ENCODE data around the gene C1orf52.
A peak's percentile ranks its signal among the peaks of the same experiment; 100 is the strongest.

C1orf52 gene

DNA sequence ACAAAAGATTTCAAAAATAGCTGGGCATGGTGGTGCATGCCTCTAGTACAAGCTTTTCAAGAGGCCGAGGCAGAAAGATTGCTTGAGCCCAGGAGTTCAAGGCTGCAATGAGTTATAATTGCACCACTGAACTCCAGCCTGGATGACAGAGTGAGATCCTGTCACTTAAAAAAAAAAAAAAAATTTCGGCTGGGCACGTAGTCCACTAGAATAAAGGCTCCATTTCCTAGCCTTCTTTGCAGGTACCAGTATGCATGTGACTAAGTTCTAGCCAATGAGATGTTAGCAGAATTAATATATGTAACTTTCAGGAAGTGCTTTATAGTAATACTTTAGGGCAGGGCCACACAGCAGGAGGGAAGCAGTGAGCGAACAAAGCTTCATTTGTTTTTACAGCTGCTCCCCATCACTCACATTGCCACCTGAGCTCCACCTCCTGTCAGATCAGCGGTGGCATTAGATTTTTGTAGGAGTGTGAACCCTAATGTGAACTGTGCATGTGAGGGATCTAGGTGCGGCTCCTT is 29.8 kb downstream of the C1orf52 start:
- DNase-seq = no peak

DNA sequence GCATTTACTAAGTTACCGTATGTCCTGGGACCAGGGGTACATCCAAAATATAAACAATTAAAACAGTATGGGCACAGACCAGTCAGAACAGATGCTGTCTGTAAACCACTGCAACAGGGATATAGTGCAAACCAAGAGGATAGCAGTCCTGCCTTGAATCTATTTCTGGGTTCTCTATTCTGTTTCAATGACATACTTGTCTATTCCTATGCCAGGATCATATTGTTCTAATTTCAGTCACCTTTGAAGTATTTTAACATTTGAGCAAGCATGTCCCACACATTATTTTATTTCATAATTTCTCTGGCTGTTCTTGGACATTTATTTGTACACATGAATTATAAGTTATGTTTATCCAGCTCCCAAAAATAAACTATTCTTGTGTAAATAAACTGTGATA is 30.5 kb downstream of the C1orf52 start:
- no peak for DNase-seq

DNA sequence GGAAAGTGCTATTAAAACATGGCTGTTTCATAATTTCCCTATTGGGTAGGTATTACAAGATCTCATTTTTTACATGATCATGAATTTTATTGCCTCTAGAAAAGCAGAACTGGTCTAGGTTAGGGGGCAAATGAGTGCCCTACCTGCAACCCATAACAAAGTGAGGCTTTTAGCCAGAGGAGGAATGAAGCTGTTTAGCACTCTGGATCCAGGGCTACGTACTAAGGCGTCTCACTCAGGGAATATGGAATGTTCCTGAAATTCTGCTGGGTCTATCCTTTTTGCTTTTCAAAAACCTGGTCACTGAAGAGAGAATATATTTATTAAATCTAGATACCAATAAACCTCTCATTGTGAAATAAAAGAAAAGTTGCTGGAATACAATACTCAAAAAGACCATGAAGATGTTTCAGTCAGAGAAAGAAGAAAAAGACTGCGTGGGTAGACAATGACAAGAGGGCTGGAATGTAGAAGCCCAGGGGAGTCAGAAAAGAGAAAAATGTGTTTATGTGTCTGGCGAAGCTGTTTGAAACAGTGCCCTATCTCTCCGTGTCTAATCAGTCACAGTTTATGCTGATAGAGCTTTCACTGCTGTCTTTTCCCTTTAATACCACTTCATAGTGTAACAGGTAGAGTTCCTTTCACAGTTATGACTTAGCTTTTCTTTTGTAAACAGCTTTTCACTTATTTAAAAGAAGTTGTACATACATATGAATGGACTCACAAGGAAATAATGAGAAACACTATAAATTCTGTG is 33.7 kb downstream of the C1orf52 start:
- DNase-seq = no peak

DNA sequence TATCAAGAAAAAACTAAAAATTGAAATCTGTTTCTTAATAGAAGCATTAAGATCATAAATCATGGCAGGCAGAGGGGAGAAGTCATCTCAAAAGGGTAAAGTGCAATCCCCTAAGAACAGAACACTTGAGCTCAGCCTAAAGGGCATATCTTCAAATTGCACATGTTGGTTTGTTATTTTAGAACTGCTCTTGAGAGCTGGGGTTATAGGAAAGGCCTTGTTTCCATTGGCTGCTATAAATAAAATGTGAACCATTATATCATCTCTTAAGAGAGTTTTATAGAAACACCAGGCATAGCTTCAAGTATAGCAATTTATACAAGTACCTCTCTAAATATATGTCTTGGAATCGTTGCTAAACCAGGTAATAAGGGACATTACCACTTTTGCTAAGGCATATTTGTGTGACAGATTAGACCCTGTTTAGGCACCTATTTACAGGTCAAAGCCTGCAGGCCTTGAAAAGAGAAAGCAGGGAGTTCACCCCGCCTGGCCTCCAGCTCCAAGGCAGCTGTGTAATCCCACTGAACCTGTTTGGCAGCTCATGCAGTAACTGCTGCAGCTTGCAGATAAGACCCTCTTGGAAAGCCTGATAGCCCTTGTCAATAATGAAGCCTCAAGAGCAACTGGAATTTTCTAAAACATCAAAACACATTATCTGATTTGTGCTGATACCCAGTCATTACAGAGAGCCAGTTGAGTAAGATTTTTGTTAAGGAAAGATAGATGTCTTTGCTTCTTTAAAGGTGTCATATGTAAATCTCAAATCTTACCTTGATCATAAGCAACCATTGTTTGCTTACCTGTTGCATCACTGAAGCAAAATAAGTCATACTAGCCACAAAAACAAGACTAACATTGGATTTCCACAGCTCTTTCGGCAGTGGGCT is 34.5 kb downstream of the C1orf52 start:
- DNase-seq = no peak

DNA sequence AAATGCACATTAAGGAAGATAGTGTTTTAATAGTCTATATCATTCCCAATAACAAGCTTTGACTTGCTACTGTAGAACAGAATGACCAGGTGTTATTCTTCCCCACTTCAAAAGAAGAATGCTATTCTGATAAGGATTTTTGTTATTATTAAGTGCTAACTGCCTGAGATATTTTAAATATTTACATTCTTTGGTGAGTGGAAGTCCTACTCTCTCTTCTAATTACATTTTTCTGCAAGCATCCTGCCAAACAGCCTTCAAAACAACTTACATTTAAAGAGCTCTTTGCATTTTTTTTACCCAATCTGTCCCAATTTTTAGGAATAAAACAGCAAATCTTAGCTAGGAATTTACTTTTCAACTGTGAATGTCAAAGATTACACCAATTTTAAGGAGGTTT is 35.2 kb downstream of the C1orf52 start:
- DNase-seq = no peak

DNA sequence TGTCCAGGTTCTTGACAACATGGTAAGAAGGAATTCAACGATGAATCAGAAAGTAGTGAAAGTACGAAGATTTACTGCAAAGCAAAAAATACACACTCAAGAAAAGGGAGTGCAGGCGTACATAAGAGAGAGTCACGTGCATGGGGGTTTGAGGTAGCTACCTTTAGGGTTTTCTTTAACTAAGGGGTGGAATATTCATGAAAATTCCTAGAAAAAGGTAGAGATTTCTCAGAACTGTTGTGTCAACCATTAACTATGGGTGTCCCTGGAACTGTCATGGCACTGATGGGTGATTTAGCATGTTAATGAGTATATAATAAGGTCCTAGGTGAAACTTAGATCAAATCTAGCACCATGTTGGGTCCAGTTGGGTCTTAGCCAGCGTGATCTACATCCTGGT is 36.1 kb downstream of the C1orf52 start:
- DNase-seq = no peak

DNA sequence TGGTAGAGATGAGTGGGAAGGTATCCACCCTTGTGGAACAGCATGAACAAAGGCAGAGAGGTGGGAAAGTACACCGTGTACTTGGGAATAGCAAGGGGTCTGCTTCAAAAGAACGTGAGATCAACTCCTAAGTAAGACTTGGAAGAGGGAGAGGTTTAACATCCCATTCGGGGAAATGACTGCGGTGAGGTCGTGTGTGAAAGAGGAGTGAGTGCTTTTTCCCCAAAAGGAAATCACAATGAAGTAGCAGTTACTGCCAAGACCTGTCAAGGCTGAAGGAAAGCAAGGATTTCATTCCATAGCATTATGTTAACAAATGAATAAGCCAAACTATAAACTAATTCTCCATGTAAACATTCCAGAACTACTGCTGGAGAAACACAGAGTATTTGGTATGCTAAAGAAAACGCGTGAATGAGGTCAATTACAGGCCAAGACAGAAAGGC is 38.7 kb downstream of the C1orf52 start:
- no peak for DNase-seq

DNA sequence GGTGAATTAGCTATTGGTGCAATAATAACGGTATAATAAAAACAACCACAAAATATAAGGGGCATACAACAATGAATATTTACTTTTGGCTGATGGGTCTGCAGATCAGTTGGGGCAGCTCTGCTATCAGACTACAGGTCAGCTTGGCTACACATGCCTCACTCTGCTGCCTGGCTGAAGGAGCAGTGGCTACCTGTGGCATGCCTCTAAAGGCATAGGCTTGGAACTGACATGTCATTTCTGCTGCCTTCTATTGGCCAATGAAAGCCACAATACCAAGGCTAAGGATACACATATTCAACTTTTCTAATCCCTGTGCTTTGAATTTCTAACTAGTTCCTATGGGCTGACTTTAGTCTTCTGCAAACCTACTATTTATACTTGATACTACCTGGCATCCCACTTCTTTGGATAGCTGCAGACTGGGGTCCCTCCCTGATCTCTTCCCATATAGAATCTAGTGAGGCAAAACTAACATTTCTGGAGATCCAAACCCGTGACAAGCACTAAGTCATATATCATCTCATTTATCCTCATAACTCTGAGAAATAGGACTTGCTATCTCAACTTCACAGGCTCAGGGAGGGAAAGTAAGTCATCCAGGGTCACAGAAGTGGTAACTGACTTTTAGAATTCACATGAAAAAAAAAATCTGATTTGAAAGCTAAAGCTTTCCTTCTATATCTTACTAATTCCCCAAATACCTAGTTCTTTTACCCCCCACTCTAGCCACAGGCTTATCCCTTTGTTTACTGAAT is 39.4 kb downstream of the C1orf52 start:
- DNase-seq = no peak

DNA sequence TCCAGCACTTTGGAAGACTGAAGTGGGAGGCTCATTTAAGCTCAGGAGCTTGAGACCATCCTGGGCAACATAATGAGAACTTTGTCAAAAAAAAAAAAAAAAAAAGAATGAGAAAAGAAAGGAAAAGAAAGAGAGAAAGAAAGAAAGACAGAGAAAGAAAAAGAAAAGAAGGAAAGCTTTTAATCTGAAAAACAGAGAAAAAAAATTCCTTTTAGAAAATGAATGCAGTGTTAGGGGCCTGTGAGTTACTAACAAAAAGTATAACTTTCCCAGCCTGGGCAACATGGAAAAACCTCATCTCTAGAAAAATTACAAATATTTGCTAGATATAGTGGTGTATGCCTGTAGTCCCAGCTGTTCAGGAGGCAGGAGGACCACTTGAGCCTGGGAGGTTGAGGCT is 42.8 kb downstream of the C1orf52 start:
- DNase-seq = no peak

DNA sequence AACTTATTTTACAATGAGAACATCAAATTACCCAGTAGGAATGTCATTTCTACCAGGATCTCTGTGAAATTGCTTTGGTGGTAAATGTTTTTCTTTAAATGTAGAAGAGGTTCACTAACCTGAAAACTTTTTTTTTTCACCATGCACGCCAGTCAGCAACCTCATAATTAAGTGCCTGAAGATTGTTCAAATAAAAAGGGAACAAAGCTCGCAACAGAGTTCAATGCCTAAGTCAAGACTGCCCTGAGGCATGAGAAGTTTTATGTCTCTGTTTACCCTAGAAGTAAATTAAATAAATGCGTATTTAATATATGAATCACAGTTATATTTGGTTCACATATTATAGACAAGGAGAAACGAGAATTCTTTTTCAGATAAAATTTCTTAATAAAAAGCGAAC is 44.8 kb downstream of the C1orf52 start:
- peak; percentile 17 for DNase-seq

DNA sequence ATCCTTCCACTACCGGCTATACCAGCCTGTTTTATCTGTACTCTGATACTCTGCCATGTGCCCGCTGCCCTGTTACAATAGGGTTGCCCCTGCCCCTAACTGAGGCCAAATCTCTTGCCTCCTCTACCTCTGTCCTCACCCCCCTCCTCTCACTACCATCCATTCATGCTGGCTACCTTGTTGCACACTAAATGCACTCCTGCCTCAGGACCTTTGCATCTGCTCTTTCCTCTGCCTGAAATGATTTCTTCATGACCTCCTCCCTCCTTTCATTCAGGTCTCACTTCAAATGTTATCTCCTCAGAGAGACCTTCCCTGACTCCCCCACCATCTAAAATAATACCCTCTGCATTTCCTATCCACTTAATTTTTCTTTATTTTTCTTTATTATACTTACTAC is 51.0 kb downstream of the C1orf52 start:
- no peak for DNase-seq

DNA sequence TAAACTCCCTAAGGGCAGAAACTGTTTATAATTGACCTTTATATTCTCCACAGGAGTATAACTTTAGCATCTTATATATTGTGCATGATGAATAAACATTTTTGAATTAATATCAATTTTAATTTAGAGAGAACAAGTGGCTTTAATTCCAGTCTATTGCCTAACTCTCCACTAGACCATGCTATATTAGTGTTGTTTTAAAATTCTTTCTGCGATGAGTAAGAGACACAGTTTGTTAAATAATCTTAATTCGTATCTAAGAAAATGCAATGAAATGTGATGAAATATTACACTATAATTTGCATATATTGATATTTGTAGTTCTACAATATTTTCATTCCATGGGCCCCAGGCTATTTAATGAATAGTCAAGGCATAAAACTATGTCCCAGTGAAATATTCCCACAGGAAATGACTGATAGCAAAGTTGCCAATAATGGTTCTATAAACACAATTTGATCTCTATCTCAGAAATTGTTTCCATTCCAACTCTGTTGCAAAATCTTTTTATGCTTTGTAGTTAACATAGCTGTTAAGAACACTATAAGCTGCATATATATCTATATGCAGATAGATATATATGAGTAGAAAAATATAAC is 55.8 kb downstream of the C1orf52 start:
- peak; percentile 80 for DNase-seq

DNA sequence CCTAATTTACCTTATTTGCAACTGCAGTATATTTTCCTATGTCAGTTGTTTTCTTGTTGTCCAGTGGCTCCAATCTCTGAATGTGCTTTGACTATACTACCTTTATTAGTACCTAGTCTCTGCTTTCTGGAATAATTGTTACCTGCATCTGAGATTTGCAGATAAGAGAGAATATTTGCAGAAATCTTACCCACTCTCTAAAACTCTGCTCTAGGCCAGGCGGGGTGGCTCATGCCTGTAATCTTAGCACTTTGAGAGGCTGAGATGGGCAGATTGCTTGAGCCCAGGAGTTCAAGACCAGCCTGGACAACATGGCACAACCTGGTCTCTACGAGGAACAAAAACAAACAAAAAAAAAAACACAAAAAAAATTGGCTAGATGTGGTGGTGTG is 56.6 kb downstream of the C1orf52 start:
- DNase-seq = no peak

DNA sequence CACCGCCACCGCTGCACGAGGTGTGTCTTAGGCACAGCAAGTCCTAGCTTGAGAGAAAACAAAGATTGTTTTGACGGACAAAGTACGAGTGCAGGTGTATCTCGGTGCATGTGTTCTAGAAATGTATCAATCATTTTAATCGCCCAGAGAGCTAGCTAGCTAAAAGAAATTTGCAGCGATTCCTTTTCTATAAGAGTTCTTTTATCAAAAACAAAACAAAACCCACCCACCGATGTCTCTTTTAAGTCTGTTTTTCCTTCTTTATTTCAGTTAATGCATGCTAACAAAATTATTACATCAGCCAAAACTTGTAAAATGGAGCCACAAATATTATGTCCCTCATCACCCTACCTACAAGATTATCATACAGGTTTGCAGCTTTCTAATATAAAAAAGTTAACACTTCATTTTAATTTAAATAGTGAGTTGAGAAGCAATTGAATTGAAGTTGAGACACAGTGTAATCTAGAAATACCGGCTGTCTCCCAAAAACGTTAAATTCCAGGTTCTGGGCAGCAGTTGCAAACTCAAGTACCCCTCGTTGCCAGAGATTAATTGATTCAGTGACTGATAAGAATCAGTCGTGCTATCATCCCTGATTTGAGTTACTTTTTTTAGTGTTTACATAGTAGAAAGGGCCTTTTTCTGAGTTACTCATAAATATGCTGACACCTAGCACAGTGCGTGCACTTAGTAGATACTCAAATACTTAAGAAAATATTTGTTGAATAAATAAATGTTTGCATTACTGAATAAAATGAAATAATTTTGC is 57.2 kb downstream of the C1orf52 start:
- DNase-seq = no peak

DNA sequence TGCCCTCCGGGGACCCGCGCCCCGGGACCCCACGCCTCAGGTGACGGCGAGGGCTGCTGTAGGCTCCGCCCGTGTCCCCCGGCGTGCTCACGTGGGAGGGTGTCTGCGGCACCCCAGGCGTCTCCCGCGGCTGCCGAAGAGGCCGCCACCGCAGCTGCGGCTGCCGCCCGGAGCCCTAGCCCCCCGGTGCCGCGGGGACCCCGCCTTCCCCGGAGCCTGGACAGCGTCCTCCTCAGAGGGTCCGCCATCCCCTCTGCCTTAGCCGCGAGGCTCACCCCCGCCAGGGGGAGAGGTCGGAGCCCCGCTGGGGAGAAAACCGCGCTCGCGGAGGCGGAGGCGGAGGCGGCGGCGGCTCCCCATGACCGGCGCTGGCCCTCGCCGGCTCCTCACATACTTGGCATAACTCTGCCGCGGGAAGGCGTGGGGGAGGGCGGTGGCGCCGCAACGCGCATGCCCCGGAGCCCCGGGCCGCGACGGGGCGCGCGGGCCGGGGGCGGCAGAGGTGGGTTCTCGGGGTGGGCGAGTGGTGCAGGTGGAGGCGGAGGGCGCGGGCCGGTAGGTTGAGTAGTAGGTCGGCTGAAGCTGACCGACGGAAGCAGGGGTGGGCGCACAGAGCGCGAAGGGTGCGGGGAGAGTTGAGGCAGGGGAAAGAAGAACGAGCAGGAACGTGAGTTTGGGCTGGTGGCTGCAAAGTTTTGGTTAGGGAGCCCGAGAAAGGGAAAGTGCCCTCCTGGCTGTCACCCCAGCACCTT is 57.9 kb downstream of the C1orf52 start:
- DNase-seq = peak; percentile 82

DNA sequence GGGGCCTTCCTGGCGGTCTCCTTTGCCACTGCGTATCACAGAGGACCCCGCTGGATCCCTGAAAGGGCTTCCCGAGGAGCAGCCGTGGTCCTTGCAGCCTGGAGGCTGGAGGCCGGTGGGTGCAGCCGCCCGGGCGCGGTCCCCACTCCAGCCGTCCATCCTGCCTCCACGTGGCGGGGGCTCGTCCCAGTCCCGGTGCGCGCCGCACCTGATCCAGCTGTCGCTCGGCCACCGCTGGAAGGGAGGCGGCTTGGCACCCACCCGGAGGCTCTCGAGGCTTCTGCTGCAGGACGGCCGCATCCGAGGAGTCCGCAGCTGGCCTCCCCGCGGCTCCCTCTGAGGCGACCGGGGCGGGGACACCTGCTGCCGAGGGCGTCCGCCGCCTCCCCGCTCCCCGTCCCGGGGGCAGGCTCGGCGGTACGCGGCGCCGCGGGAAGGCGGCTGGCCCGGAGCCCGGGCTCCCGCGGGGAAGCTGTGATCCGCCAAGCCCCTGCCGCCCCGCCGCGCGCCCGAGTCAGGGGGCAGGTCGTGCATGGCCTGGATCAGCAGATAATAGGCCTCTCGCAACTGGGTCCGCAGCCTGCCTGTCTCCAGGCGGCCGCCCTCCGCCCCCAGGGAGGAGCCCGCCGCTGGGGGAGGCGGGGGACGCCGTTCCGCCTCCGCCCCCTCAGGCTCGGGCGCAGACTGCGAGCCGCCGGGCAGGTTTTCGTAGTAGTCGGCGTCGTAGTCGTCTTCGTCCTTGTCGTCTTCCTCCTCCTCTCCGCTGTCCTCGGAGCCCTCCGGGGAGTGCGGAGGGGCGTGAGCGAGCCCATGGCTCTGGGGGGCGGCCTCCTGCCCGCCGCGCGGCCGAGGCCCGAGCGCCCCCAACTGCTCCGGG is 58.8 kb downstream of the C1orf52 start, which contains the start of gene SYDE2:
SYDE2 (minus strand) TSS at position 554 of the 877 bp plus-strand sequence; CDS start at position 534, 20 bp downstream.
- DNase-seq = peak; percentile 81
